GM19099 (cell line): ENCODE measurements around the gene AGBL4.

Experiments used
- POLR2A ChIP-seq: IDR thresholded peaks from 3 replicates; pipeline ENCODE4 v1.6.1; 2011; ENCODE audit warnings: low read depth; ENCODE audit not compliant: insufficient read length; ENCODE audit errors: extremely low read depth

The AGBL4 gene

GRCh38 chr1:48720929-48721328 is 1302.8 kb downstream of the AGBL4 start:
- no peak for TF ChIP-seq POLR2A

GRCh38 chr1:48718705-48719104 is 1305.0 kb downstream of the AGBL4 start:
- no peak for TF ChIP-seq POLR2A

- TF ChIP-seq POLR2A, result no peak
Measured at GRCh38 chr1:48718116-48718630, 1305.6 kb downstream of the AGBL4 start.

GRCh38 chr1:48717082-48717481 is 1306.7 kb downstream of the AGBL4 start:
- no peak for TF ChIP-seq POLR2A

- TF ChIP-seq POLR2A, result no peak
Measured at GRCh38 chr1:48715921-48716320, 1307.8 kb downstream of the AGBL4 start.

- no peak for TF ChIP-seq POLR2A
Measured at GRCh38 chr1:48710915-48711314, 1312.8 kb downstream of the AGBL4 start.

- no peak for TF ChIP-seq POLR2A
Measured at GRCh38 chr1:48710318-48710717, 1313.4 kb downstream of the AGBL4 start.

GRCh38 chr1:48704736-48705135 is 1319.0 kb downstream of the AGBL4 start:
- TF ChIP-seq POLR2A, result no peak

- no peak for TF ChIP-seq POLR2A
Measured at GRCh38 chr1:48701445-48701844, 1322.3 kb downstream of the AGBL4 start.

- no peak for TF ChIP-seq POLR2A
Measured at GRCh38 chr1:48697066-48697707, 1326.6 kb downstream of the AGBL4 start.

GRCh38 chr1:48695161-48695560 is 1328.6 kb downstream of the AGBL4 start:
- no peak for TF ChIP-seq POLR2A

- no peak for TF ChIP-seq POLR2A
Measured at GRCh38 chr1:48693674-48694320, 1330.0 kb downstream of the AGBL4 start.

- no peak for TF ChIP-seq POLR2A
Measured at GRCh38 chr1:48693180-48693579, 1330.6 kb downstream of the AGBL4 start.

- no peak for TF ChIP-seq POLR2A
Measured at GRCh38 chr1:48692235-48692634, 1331.5 kb downstream of the AGBL4 start.

- TF ChIP-seq POLR2A, result no peak
Measured at GRCh38 chr1:48691429-48692001, 1332.2 kb downstream of the AGBL4 start.
